AG04450 (cell line): ENCODE results near the gene SEMA6D. TPM values are rescaled to one million over a fixed set of nuclear protein-coding genes. Genes with fewer than 3 reads are reported as not detected.

Experiments used
- CTCF ChIA-PET: fragments of 300-600, 350-600 bp; formaldehyde crosslinking; extraction: SDS; loops from one replicate; lab custom pipeline; 2022; ENCODE audit warnings: antibody characterized with exemption, inconsistent platforms; lab: Charles Lee
- POLR2A ChIA-PET: fragments of 350-600 bp; formaldehyde crosslinking; extraction: SDS; loops from one replicate; lab custom pipeline; 2021; ENCODE audit warnings: antibody characterized with exemption, inconsistent platforms; lab: Yijun Ruan, JAX
- DNase-seq: peaks from one replicate; pipeline ENCODE4 v3.0.0-alpha.2; 2011; ENCODE audit warnings: low read depth, low spot score
- H3K27ac ChIP-seq: one replicate; pipeline ENCODE4 v1.5.1; 2012; ENCODE audit warnings: low read depth, low read length, control low read depth
- H3K27me3 ChIP-seq: one replicate; pipeline ENCODE4 v1.6.0; 2012; ENCODE audit warnings: low read length; ENCODE audit not compliant: control insufficient read depth, insufficient read depth
- H3K4me3 ChIP-seq: 2 replicates; pipeline ENCODE4 v1.5.1; 2011; ENCODE audit warnings: mild to moderate bottlenecking, low read depth, low read length, control low read depth
- H3K9me3 ChIP-seq: 2 replicates; pipeline ENCODE4 v1.5.1; 2012; ENCODE audit warnings: low read length; ENCODE audit not compliant: control insufficient read depth, insufficient read depth
- polyA plus RNA-seq: library from polyadenylated mRNA; depleted of rRNA; stranded (reverse); fragments of >200 nt; gene quantifications from 2 replicates; pipeline ENCODE4 v1.2.3, GENCODE V29; 2011
- TF ChIP-seq, protein P1 (sequence below): IDR thresholded peaks from 2 replicates; pipeline ENCODE4 v1.5.1; 2011; ENCODE audit warnings: low read depth, low read length, control low read depth, inconsistent platforms

Gene SEMA6D
- polyA plus RNA-seq, 1 experiment: 10.7 TPM

GRCh38 chr15:47817969-47818548 is 100.8 kb downstream of the SEMA6D start:
- Histone ChIP-seq H3K27me3 (peaks cover 7% of the 10 kb centered on the region), H3K9me3 (no peaks in the 10 kb centered on the region), H3K4me3 (no peak overlapping the region), H3K27ac (no peak overlapping the region)
- no peak for DNase-seq
- TF ChIP-seq, protein P1, sequence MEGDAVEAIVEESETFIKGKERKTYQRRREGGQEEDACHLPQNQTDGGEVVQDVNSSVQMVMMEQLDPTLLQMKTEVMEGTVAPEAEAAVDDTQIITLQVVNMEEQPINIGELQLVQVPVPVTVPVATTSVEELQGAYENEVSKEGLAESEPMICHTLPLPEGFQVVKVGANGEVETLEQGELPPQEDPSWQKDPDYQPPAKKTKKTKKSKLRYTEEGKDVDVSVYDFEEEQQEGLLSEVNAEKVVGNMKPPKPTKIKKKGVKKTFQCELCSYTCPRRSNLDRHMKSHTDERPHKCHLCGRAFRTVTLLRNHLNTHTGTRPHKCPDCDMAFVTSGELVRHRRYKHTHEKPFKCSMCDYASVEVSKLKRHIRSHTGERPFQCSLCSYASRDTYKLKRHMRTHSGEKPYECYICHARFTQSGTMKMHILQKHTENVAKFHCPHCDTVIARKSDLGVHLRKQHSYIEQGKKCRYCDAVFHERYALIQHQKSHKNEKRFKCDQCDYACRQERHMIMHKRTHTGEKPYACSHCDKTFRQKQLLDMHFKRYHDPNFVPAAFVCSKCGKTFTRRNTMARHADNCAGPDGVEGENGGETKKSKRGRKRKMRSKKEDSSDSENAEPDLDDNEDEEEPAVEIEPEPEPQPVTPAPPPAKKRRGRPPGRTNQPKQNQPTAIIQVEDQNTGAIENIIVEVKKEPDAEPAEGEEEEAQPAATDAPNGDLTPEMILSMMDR: no peak
- CTCF ChIA-PET: interaction anchor here (0.5 kb wide), 1 partner anchor 75 kb away, joined by 3 read pairs; no protein-coding TSS in a partner anchor
- POLR2A ChIA-PET: no interaction called here

DNA sequence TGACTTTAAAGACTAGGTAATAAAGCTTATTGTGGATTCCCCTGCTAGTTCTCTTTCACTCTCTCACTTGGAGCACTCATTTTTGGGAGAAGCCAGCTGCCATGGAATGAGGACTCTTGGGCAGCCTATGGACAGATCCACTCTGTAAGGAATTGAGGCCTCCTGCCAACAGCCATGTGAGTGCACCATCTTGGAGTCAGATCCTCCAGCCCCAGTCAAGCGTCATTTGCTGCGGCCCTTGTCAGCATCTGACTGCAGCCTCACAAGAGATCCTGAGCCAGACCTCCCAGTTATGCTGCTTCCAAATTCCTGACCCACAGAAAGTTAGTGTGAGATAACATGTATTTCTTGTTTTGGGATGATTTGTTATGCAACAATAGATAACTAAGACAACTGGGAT is 101.9 kb downstream of the SEMA6D start:
- ChIA-PET POLR2A (no interaction called here), CTCF (no interaction called here)
- Histone ChIP-seq H3K27me3 (peaks cover 7% of the 10 kb centered on the region), H3K27ac (no peak overlapping the region), H3K9me3 (no peaks in the 10 kb centered on the region), H3K4me3 (no peak overlapping the region)
- DNase-seq: no peak
- TF ChIP-seq, protein P1: no peak

DNA sequence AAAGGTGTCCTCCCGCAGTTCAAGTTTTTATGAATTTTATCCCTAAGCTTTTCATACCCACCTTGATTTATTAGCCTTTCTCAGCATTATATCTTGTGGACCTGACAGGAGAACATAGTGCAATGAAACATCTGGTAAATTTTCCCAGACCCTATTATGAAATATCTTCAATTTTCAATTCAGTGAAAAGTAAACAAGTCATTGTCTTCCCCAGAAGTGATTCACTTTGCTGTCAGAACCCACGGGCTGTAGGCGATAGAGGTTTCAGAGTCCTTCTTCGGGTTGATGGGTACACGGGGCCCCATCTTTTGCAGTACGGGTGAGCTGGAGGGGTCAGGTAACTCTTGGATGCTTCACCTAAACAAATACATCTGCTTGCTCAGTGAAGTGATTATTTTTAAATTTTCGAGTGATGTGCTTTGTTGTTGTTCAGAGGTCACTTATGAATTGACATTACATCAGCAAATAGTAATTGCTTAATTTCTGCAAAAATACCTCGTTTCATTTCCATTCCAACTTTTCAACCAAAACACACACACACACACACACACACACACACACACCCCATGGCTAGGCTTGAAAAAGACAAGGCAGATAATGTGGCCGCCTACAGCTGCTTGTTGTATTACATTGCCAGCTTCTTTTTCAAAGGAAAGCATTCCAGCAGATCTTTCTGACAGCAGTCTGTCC is 102.9 kb downstream of the SEMA6D start:
- POLR2A ChIA-PET: interaction anchor here (0.7 kb wide), 1 partner anchor 44 kb away, joined by 6 read pairs; no protein-coding TSS in a partner anchor
- no peak overlapping the region for H3K4me3 ChIP-seq
- CTCF ChIA-PET: interaction anchor here (1.2 to 1.3 kb wide), 2 partner anchors 108 to 626 kb away, joined by 4 read pairs; no protein-coding TSS in a partner anchor
- DNase-seq: no peak
- peaks cover 7% of the 10 kb centered on the region for H3K27me3 ChIP-seq
- H3K27ac ChIP-seq: no peak overlapping the region
- no peaks in the 10 kb centered on the region for H3K9me3 ChIP-seq
- TF ChIP-seq, protein P1: no peak

GRCh38 chr15:47820747-47821319 is 103.5 kb downstream of the SEMA6D start:
- H3K4me3 ChIP-seq: no peak overlapping the region
- ChIA-PET CTCF (interaction anchor here (1.2 to 1.3 kb wide), 2 partner anchors 109 to 626 kb away, joined by 4 read pairs; no protein-coding TSS in a partner anchor), POLR2A (interaction anchor here (0.7 kb wide), 2 partner anchors 43 to 159 kb away, joined by 3 to 6 read pairs; no protein-coding TSS in a partner anchor)
- TF ChIP-seq, protein P1: no peak
- peaks cover 7% of the 10 kb centered on the region for H3K27me3 ChIP-seq
- no peak overlapping the region for H3K27ac ChIP-seq
- DNase-seq: peak; percentile 21
- no peaks in the 10 kb centered on the region for H3K9me3 ChIP-seq

GRCh38 chr15:47822048-47822447 is 104.7 kb downstream of the SEMA6D start:
- ChIA-PET CTCF (no interaction called here), POLR2A (no interaction called here)
- peaks cover 7% of the 10 kb centered on the region for H3K27me3 ChIP-seq
- no peaks in the 10 kb centered on the region for H3K9me3 ChIP-seq
- no peak for DNase-seq
- TF ChIP-seq, protein P1: no peak
- no peak overlapping the region for H3K4me3 ChIP-seq
- no peak overlapping the region for H3K27ac ChIP-seq
